Activated B cell treated with CpG ODN at 0.5 μM for 24 hours (primary cell): Measurements from ENCODE around the gene ASIC5. TPM values are rescaled to one million over a fixed set of nuclear protein-coding genes. Genes with fewer than 3 reads are reported as not detected.

ENCODE experiments used
- ATAC-seq: fragments of 200-7000 bp; cut with Tn5 transposase; one replicate; pipeline ENCODE4 v1.10.0; 2021; ENCODE audit warnings: low read depth, mild to moderate bottlenecking, moderate library complexity
- CTCF ChIA-PET: fragments of 350-600 bp; sonication (Branson Sonifier 250); formaldehyde crosslinking; loops from one replicate; lab custom pipeline; 2021; ENCODE audit warnings: antibody characterized with exemption; lab: Charles Lee
- POLR2A ChIA-PET: fragments of 350-600 bp; sonication (Branson Sonifier 250); formaldehyde crosslinking; loops from one replicate; lab custom pipeline; 2021; ENCODE audit warnings: antibody characterized with exemption; lab: Charles Lee
- DNase-seq: peaks from one replicate; pipeline ENCODE4 v3.0.0; 2022
- H3K27ac Mint-ChIP-seq: one replicate; pipeline ENCODE4 v1.8.0; 2020; ENCODE audit warnings: mixed read lengths
- H3K27me3 Mint-ChIP-seq: one replicate; pipeline ENCODE4 v1.8.0; 2021; ENCODE audit warnings: mixed read lengths
- H3K36me3 Mint-ChIP-seq: one replicate; pipeline ENCODE4 v1.8.0; 2021; ENCODE audit warnings: low read depth, mixed read lengths
- H3K4me1 Mint-ChIP-seq: one replicate; pipeline ENCODE4 v1.8.0; 2021; ENCODE audit warnings: mixed read lengths
- H3K4me3 Mint-ChIP-seq: one replicate; pipeline ENCODE4 v1.8.0; 2020; ENCODE audit warnings: mild to moderate bottlenecking, mixed read lengths
- H3K9me3 Mint-ChIP-seq: one replicate; pipeline ENCODE4 v1.8.0; 2020; ENCODE audit warnings: mixed read lengths
- intact Hi-C: fragments of 100-400 bp; cut with micrococcal nuclease; formaldehyde crosslinking; loops from one replicate; pipeline ENCODE4 v1.15.1; 2024
- total RNA-seq: library from RNA; stranded (reverse); gene quantifications from 2 replicates; pipeline ENCODE4 v1.2.3, GENCODE V29; 2022
- TF ChIP-seq, protein P1 (sequence below): fragments of 200-600 bp; IDR thresholded peaks from one replicate; pipeline ENCODE4 v1.8.0; 2022; ENCODE audit warnings: antibody characterized with exemption, mild to moderate bottlenecking

The ASIC5 gene
- total RNA-seq, 1 donor from 2014 or later = not detected

DNA sequence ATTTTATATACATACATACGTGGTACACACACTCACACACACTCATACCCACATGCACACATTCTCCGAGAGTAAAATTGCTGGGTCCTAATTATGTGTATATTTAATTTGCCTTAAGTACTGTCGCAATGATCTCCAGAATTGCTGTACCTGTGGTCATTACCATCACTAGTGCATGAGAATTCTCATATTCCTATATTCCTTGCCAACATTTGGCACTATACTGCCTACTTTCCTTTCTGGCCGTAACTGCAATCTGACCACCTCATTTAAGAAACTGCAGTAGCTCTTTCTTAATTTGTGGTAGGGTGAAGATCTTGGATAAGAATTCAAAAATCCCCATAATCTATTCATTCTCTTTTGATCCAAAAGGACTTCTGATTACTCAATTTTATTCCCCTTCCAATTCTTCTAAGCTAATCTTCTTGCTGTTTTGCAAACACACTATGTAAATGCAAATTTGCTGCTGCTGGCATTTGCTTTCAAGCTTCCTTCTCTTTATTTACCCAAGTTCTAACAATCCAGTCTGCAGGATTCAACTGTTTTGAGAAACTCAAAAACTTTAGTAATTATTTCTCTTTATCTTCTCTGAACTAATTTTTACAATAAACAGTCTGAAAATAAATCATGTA lies 45.1 kb downstream of the ASIC5 start:
- no peak for ATAC-seq
- CTCF ChIA-PET = no interaction called here

DNA sequence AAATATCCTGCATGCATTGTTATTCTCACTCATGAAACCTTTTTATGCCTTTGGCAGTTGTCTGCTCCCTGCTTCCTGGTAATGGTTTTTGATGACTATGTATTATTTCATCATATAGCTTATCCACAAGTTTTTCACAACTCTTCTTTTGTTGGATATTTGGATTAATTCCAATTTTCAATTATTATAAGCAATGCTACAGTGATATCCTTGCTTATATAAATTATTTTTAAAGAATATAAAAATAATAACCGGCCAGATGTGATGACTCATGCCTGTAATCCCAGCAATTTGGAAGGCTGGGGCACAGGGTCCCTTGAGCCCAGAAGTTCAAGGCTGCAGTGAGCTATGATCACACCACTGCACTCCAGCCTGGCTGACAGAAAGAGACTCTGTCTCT lies 47.0 kb downstream of the ASIC5 start:
- no peaks in the 10 kb centered on the region for H3K9me3 Mint-ChIP-seq
- intact Hi-C loops = no loop called here
- H3K4me1 Mint-ChIP-seq = no peaks in the 10 kb centered on the region
- DNase-seq (no peak), ATAC-seq (no peak)
- H3K27me3 Mint-ChIP-seq = no peaks in the 10 kb centered on the region
- no peaks in the 10 kb centered on the region for H3K36me3 Mint-ChIP-seq
- H3K4me3 Mint-ChIP-seq = no peak overlapping the region
- TF ChIP-seq, protein P1, sequence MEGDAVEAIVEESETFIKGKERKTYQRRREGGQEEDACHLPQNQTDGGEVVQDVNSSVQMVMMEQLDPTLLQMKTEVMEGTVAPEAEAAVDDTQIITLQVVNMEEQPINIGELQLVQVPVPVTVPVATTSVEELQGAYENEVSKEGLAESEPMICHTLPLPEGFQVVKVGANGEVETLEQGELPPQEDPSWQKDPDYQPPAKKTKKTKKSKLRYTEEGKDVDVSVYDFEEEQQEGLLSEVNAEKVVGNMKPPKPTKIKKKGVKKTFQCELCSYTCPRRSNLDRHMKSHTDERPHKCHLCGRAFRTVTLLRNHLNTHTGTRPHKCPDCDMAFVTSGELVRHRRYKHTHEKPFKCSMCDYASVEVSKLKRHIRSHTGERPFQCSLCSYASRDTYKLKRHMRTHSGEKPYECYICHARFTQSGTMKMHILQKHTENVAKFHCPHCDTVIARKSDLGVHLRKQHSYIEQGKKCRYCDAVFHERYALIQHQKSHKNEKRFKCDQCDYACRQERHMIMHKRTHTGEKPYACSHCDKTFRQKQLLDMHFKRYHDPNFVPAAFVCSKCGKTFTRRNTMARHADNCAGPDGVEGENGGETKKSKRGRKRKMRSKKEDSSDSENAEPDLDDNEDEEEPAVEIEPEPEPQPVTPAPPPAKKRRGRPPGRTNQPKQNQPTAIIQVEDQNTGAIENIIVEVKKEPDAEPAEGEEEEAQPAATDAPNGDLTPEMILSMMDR = no peak
- CTCF ChIA-PET = no interaction called here
- POLR2A ChIA-PET = no interaction called here
- no peak overlapping the region for H3K27ac Mint-ChIP-seq

More for the DNA sequence above, 45.1 kb downstream of the ASIC5 start:
- DNase-seq = no peak
- no peaks in the 10 kb centered on the region for H3K36me3 Mint-ChIP-seq
- H3K4me1 Mint-ChIP-seq = no peaks in the 10 kb centered on the region
- TF ChIP-seq, protein P1 = no peak
- intact Hi-C loops = no loop called here
- no peaks in the 10 kb centered on the region for H3K27me3 Mint-ChIP-seq
- H3K9me3 Mint-ChIP-seq = no peaks in the 10 kb centered on the region
- H3K4me3 Mint-ChIP-seq = no peak overlapping the region
- POLR2A ChIA-PET = no interaction called here
- no peak overlapping the region for H3K27ac Mint-ChIP-seq

DNA sequence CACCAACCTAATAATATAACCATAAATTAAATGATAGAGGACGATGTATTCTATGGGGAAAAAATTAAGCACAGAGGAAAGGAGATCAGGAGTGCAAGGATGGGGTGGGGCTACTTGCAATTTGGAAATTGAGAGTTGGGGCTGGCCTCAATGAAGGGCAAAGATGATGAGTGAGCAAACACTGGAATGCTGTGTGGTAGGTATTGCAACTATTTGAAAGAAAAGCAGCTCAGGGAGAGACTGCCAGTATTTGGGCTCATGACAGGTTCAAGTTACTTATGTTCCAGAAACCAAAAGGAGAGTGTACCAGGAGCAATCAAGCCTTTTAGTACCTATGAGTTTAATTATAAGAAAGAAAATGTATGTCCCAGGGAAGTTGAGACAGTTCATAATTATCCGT lies 47.4 kb downstream of the ASIC5 start:
- DNase-seq (no peak), ATAC-seq (no peak)
- no peaks in the 10 kb centered on the region for H3K4me1 Mint-ChIP-seq
- POLR2A ChIA-PET = no interaction called here
- no peak overlapping the region for H3K4me3 Mint-ChIP-seq
- no peaks in the 10 kb centered on the region for H3K36me3 Mint-ChIP-seq
- H3K9me3 Mint-ChIP-seq = no peaks in the 10 kb centered on the region
- TF ChIP-seq, protein P1 = no peak
- no peak overlapping the region for H3K27ac Mint-ChIP-seq
- intact Hi-C loops = no loop called here
- CTCF ChIA-PET = no interaction called here
- no peaks in the 10 kb centered on the region for H3K27me3 Mint-ChIP-seq

DNA sequence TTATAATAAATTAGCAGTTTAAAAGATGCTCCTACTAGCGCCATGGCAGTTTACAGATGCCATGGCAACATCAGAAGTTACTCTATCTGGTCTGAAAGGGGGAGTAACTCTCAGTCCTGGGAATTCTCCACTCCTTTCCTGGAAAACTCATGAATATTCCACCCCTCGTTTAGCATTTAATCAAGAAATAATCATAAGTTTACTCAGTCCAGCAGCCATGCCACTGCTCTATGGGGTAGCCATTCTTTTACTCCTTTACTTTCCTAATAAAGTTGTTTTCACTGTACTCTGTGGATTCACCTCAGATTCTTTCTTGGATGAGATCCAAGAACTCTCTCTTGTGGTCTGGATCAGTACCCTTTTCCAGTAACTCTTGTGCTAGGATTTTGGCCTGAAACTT lies 55.0 kb downstream of the ASIC5 start:
- POLR2A ChIA-PET = no interaction called here
- H3K36me3 Mint-ChIP-seq = no peaks in the 10 kb centered on the region
- intact Hi-C loops = no loop called here
- H3K27ac Mint-ChIP-seq = no peak overlapping the region
- no peaks in the 10 kb centered on the region for H3K4me1 Mint-ChIP-seq
- H3K9me3 Mint-ChIP-seq = no peaks in the 10 kb centered on the region
- no peak overlapping the region for H3K4me3 Mint-ChIP-seq
- H3K27me3 Mint-ChIP-seq = no peaks in the 10 kb centered on the region
- DNase-seq = no peak
- no peak for ATAC-seq
- TF ChIP-seq, protein P1 = no peak
- CTCF ChIA-PET = interaction anchor here (0.6 to 1.6 kb wide), 2 partner anchors 142 to 996 kb away, joined by 3 to 9 read pairs; partner anchors contain the start of gene CTSO

DNA sequence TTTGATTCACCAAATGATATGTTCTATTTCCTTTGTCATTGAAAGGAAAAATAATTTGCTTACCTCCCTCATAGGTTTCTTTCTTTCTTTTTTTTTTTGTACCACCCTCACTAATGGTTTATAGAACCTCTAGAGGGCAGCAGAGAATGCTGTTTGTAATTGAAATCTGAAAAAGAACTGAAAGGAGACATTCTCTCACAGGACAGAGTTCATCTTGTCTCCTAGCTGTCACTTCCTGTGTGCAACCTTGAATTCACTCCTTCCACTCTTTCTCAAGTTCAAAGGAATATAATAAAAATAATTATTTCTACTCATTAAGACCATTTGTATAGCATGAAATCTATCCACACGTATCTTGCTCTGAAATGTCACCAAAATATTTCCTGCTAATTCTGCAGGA lies 56.2 kb downstream of the ASIC5 start:
- Mint-ChIP-seq H3K9me3 (no peaks in the 10 kb centered on the region), H3K27ac (no peak overlapping the region), H3K4me1 (no peaks in the 10 kb centered on the region), H3K27me3 (no peaks in the 10 kb centered on the region), H3K36me3 (no peaks in the 10 kb centered on the region), H3K4me3 (no peak overlapping the region)
- peak; percentile 70 for ATAC-seq
- intact Hi-C loops = loop anchor here (1.0 to 2.0 kb wide), 2 partner anchors 143 to 1395 kb away; partner anchors contain the start of gene CTSO
- CTCF ChIA-PET = interaction anchor here (0.6 to 1.6 kb wide), 3 partner anchors 9 to 273 kb away, joined by 3 to 9 read pairs (median 3); partner anchors contain the start of gene CTSO
- DNase-seq = no peak
- TF ChIP-seq, protein P1 = peak; percentile 69
- POLR2A ChIA-PET = no interaction called here
